Stimulated activated CD8-positive, alpha-beta memory T cell treated with anti-CD3 and anti-CD28 coated beads, Interleukin-15, amount 100 ng/mL, for 48 hours (primary cell): ENCODE results near the gene MUSK.
"Not testable (repeated sequence)": the region's sequence is repeated elsewhere in the genome, so short reads cannot be mapped to it uniquely, and the experiment has no call there.

Experiments
- DNase-seq, 2 donors: peaks; one replicate each; pipeline ENCODE4 v3.0.0-alpha.2; 2020; ENCODE audit warnings: low read depth in 2 of 2

The MUSK gene

DNA sequence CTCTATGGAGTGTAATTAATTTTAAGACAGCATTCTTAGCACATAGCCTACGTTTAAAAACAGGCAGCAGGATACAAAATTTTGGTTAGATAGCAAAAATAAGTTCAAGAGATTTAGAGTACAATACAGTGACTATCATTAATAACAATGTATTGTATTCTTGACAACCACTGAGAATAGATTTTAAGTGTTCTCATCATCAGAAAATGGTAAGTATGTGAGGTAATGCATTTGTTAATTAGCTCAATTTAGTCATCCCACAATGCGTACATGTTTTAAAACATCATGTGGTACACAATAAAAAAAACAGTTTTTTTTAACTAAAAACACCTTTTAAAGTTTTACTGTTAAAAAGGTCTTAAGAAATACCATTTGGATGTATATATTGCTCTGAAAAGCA lies 94.2 kb downstream of the MUSK start:
- no peak for DNase-seq

DNA sequence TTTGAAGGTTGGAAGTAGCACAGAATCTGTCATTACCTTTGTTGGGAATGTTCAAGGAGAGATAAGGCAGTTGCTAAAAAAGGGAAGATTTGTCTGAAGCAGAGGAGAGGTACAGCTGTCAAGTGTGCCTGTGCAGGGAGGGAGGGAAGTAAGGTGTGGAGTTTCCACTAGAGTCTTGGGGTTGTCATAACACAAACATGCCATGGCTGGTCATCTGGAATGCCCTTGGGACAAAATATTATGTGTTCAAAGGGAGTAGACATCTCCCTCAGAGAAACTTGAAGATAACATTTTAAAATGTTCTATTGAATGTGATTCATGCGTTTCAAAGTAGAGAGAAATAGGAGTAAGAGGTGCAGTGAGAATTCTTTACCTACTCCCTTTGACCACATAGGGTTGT lies 95.0 kb downstream of the MUSK start:
- DNase-seq, result no peak

GRCh38 chr9:110764006-110764405 lies 95.4 kb downstream of the MUSK start:
- no peak for DNase-seq

DNA sequence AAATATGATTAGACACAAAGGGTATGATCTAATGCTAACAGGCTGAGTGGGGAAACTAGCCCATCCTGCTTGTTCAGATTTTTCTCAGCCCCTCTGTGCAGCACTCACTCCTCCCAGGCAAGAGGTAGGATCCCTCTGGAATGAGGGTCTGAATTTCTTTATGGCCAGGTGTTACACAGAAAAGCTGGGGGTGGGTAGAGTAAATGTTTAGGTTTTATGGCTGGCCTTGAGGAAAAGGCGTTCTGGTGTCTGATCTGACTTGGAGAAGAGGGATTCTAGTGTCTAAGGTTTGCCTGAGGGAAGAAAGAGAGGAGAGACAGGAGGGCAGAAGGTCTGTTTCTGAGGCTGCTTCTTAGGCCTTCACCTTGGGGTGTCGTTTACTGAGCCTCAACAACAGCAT lies 97.3 kb downstream of the MUSK start:
- no peak for DNase-seq

DNA sequence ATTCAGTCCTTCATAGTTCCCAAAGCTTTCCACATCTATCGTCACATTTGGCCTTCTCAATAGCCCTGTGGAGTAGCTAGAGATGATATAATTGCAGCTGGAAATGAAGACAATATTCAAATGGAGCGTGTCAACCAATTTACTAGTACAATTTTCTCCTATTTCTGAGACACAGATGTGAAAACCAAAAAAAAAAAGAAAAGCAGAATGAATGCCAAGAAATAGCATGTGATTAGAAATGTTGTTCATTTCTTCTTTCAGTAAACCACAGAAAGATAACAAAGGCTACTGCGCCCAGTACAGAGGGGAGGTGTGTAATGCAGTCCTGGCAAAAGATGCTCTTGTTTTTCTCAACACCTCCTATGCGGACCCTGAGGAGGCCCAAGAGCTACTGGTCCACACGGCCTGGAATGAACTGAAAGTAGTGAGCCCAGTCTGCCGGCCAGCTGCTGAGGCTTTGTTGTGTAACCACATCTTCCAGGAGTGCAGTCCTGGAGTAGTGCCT lies 99.0 kb downstream of the MUSK start:
- DNase-seq, result no peak

- no peak for DNase-seq
These were observed 100.3 kb downstream of the MUSK start for GRCh38 chr9:110768886-110769285.

- DNase-seq, result no peak
These were observed 101.1 kb downstream of the MUSK start for GRCh38 chr9:110769667-110770066.

- no peak for DNase-seq
These were observed 107.1 kb downstream of the MUSK start for GRCh38 chr9:110775724-110776123.

DNA sequence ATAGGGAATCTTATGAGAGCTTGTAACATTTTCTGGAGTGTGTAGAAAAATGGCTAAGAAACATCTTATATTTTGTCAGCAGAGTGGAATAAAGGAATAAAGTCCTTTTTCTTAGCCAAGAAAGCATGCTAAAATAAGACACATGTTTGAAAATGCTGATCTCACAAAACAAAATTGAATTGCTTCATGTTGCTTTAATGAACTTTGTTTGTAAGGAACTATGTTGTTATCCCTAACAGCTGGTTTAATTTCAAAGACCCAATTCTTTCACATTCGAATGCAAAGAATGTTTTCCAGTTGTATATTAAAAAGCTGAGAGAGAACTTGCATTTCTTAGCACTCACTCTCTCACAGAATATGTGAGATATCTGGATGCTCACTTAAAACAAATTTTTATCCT lies 107.6 kb downstream of the MUSK start:
- DNase-seq, result no peak

DNA sequence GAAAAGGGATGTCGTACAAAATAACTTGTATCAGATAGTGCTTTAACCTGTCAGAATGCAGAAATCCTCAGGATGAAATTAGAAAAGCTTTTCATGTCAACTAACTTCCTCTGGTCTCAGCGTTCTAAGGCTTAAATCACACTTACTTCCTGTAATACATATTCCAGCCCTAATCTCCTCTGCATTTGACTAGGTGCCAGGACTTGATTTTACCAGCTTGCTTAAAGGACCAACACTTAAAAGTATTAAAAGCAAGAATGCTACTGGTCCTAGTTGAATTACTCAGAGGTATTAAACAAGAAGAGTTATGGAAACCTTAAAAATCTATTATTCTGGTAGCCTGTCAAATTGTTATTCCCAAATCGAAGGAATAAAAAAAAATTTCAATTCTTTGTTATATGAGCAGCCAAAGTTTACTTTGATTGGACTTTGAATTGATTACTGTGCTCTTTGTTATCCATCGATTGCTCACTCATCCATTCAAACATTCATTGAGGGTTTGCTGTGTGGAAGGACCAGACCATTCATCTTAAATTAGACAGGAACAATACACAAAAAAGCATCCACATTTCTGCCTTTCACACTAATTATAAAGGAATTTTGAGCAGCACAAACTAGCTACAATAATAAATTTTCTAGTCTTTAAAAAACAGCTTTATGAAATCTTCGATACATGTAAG lies 108.7 kb downstream of the MUSK start:
- no peak for DNase-seq

DNA sequence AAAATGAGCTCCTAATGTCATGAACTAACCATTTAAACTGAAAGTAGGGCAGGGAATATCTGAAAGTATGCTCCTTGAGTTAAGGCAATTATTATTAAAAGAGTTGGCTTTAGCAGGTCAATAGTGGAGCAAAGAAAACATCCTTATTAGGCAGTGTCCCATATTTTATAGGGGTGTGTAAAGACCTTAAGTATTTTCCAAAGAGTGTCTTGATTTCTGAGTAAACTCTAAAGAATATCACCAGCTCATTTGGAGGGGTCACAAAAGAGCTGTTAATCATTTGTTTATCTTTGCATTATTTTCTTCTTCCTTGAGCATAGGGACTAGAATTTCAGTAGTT lies 109.3 kb downstream of the MUSK start:
- no peak for DNase-seq

DNA sequence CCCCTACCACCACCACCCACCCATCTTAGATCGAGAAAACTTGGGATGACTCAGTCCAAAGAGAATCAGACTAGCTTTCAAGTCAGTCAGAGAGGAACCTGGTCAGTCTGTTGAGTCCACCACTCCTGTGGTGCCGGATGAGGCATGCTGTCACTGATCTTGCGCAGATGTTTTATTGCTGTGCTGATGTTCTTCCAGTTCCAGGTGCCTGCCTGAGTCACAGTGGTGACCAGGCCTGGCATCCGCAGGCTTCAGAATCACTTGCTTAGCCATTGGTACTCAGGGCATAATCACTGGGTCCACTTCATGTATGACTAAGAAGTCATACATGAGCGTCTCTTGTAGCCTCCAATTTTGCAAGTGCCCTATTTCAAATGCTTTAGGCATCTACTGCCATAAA lies 114.1 kb downstream of the MUSK start:
- DNase-seq, result no peak

DNA sequence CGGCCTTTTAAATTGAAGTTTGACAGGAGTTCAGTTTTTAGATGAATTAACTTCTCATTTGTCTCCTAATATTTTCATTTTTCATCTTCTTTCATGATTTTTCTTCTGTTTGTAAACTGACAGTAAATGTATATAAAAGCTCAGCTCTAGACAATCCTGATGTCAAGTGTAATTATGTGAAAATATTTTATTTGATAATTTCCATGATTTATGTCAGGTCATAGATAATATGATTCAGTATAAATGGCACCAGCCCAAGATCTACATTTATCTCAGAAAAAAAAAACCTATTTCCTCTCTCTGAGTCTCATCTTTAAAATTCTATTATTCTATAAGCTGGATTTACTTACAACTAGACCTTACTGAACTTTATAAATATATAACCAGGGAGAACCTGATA lies 115.7 kb downstream of the MUSK start:
- no peak for DNase-seq

DNA sequence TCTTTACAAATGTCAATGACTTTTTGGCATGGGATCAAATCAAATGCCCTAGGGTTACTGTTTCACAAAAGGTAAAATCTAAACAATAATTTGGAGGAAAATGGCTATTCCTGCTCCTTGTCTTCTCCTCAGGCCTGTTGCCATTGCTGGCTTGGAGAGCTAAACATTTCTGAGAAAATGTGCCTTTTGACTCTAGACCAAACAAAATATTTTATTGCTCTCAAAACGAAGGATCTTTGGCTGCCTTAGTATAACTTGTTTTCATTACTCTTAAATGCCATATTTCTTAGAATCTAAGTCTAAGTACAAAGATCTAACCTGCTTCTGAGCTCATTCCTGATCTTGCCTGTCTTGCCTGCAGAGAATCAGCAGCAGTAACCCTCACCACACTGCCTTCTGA lies 116.6 kb downstream of the MUSK start:
- no peak for DNase-seq

DNA sequence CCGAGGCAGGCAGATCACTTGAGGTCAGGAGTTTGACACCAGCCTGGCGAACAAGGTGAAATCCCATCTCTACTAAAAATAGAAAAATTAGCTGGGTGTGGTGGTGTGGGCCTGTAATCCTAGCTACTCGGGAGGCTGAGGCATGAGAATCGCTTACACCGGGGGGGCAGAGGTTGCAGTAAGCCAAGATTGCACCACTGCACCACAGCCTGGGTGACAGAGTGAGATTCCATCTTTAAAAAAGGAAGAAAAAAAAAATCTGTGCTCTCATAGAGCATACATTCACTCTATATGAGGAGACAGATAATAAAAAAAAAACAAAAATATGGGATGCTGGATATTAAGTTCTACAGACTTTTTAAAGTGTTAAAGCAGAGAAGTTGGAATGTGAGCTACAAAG lies 119.8 kb downstream of the MUSK start:
- not testable (repeated sequence) for DNase-seq

DNA sequence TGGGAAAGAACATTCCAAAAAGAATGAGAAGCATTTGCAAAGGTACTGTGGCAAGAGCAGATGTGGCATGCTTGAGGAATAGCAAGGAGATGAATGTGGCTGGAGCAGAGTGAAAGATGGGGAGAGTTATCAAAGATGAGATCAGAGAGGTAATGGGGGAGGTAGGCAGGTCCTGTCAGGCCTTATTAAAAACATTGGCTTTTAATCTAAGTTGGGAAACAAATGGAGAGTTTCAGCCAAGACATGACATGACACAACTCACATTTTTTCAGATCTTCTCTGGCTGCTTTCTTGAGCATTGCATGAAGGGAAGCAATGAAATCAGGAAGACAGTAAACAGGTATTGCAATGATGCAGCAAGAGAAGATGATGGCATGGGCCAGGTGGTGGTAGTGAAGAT lies 120.3 kb downstream of the MUSK start:
- no peak for DNase-seq

DNA sequence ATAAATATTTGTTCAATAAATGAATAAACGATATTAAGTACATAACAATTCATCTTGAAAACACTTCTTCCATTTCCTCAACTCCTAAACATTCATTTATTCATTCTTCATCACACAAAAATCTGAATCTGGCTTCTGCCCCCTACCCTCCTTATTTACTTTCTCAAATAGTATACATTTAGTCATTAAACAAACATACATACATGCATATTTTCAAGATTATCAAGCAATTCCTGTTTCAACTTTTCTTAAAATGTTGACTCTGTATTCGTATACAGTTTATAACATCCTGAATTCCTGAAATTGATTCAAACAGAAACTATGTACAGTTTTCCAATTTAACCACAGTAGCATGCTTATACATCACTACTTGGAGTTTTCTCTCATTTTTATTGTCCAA lies 129.0 kb downstream of the MUSK start:
- DNase-seq, result no peak

DNA sequence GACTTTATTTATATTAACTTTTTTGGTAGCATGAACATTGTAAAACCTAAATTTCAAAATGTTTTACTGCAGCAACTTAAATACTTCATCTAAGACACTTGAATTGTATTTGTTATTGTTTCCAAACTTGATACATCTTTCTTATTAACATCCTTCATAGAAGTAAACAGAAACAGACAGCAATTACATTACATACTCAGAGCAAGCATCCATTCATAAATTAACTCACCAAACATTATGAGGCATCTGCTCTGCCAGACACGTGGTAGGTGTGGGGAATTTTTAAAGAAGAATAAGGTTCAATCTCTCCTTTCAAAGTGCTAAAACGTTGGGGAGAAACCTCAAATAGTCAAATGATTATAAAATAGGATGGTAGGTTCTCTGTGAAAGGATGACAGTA lies 130.8 kb downstream of the MUSK start:
- no peak for DNase-seq

DNA sequence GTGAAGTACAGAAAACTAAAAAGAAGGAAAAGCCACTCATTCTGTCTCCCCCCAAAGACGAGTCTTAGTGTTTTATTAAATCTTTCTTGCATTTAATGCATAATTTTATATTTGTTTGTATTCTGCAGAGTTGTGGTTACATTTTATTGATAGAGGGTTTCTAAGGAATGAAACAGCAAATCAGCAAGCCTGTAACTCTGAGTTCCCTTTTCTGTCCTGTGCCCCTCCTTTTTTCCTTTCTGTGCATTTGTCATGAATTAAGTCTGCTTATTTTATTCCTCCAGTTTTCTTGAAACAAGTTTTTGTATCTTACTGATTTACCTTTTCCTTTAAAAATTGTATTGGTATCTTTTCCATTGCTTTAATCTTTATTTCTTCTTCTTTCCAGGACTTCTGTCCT lies 132.8 kb downstream of the MUSK start:
- no peak for DNase-seq

DNA sequence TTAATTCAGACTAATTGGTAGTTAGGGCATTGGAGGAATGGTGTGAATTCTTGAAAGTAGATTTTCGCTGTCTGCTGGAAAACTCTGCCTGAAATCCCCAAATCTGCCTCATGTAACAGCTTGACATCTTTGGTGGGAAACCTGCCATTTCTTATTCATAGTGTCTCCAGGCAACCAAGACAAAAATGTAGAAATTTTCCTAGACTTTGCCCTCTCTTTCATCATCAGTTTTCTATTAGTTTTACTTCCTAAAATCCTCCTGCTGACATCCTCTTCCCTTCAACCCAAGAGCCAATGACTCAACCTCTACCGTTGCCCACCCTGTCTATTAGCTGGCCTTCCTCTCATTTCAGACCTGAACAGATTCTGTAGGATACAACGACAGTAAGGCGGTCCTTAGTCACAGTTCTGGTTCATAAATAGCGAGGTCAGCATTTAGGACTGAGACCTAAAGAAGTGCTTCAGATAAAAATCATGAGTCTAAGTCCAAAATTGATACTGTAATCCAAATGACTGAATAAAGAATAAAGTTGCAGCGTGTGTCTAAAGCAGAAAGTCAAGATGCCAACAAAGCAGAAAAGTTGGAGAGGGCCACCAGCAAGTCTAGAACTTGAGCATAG lies 133.9 kb downstream of the MUSK start:
- DNase-seq, result no peak

DNA sequence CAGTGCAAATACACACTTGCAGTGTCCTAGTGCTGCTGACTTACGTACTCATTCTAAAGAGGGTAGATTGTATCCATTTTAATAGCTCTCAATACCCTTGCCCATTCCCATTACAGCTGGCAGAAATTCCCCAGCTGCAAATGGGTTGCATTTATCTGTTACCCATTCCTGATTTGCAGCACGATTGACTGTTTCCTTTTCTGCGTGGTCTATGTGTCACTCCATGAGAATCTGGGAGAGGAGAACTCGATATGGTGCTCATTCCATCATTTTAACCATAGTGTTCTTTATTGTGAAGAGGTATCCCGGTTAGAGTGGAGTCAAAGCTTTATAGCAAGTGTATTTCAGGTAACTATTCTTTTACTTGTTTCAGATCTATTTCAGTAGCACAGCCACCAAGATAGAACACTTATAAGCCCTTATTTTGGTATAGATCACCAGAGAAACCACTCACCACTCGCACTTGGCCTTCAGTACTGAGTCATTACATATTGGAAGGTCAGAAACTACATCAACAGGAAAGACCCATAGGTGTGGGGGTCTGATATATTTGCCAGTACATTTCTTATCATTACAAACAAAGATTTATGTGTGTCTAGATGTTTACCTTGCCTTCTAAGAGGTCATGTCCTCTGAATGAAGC lies 139.5 kb downstream of the MUSK start:
- no peak for DNase-seq

DNA sequence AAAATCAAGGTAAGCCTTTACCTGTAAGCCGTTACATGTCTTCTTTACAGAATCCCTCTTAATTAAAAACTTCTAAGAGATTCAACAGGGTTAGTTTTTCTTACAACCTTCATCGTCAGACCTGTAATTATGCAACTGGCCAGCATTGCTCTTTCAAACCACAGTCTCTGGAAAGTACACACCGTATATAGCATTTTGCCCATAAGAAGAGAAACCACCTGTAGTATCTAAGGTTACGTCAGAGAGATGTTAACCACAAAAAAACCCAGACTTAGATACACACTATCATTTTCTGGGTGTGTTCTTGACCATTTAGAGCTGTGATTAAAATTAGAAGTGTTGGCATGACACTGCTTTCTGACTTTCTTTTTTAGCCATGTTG lies 140.0 kb downstream of the MUSK start:
- no peak for DNase-seq

- no peak for DNase-seq
These were observed 140.5 kb downstream of the MUSK start for GRCh38 chr9:110809038-110809595.
